Activated T-cell treated with anti-CD3 and anti-CD28 coated beads, Interleukin-2, amount 50 U/mL, for 24 hours (primary cell): ENCODE data around the gene OR9Q1.

ENCODE experiments used
- DNase-seq: peaks from one replicate; pipeline ENCODE4 v3.0.0-alpha.2; 2020
- H3K27ac Mint-ChIP-seq: 2 replicates; pipeline ENCODE4 v1.8.0; 2020; ENCODE audit warnings: mild to moderate bottlenecking, mixed read lengths
- H3K27me3 Mint-ChIP-seq: 2 replicates; pipeline ENCODE4 v1.8.0; 2020; ENCODE audit warnings: mixed read lengths
- H3K36me3 Mint-ChIP-seq: 2 replicates; pipeline ENCODE4 v1.8.0; 2020; ENCODE audit warnings: low read depth, mixed read lengths
- H3K4me1 Mint-ChIP-seq: 2 replicates; pipeline ENCODE4 v1.8.0; 2020; ENCODE audit warnings: low read depth, mixed read lengths
- H3K4me3 Mint-ChIP-seq: 2 replicates; pipeline ENCODE4 v1.8.0; 2020; ENCODE audit warnings: mild to moderate bottlenecking, moderate library complexity, mixed read lengths
- H3K9me3 Mint-ChIP-seq: 2 replicates; pipeline ENCODE4 v1.8.0; 2020; ENCODE audit warnings: mixed read lengths

The OR9Q1 gene

GRCh38 chr11:58004664-58005063 is 19.0 kb upstream of the OR9Q1 start:
- Mint-ChIP-seq H3K27me3 (peaks cover 47% of the 10 kb centered on the region), H3K9me3 (no peaks in the 10 kb centered on the region), H3K4me1 (peaks cover 4% of the 10 kb centered on the region), H3K27ac (no peak overlapping the region), H3K36me3 (no peaks in the 10 kb centered on the region), H3K4me3 (no peak overlapping the region)
- no peak for DNase-seq

DNA sequence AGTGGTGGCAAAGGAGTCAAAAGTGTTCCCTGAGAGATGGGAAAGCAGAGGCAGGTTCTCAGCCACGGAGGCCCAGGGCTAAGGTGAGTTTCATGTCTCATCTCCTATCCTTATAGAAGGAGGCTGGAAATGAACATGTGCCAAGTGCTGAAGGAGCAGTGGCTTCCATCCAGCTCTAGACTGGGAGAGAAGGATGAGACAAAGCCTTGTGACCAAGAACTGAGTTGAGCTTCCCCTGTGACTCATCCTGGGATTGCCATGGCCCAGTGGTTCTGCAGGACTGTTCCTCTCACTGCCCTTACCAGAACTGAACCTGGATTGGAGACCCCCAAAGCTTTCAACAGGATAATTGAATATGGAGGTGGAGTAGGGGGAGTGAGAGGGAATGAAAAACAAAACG is 16.7 kb upstream of the OR9Q1 start:
- H3K4me3 Mint-ChIP-seq: no peak overlapping the region
- peaks cover 31% of the 10 kb centered on the region for H3K27me3 Mint-ChIP-seq
- H3K27ac Mint-ChIP-seq: no peak overlapping the region
- H3K4me1 Mint-ChIP-seq: peaks cover 4% of the 10 kb centered on the region
- no peaks in the 10 kb centered on the region for H3K9me3 Mint-ChIP-seq
- DNase-seq: no peak
- H3K36me3 Mint-ChIP-seq: no peaks in the 10 kb centered on the region

DNA sequence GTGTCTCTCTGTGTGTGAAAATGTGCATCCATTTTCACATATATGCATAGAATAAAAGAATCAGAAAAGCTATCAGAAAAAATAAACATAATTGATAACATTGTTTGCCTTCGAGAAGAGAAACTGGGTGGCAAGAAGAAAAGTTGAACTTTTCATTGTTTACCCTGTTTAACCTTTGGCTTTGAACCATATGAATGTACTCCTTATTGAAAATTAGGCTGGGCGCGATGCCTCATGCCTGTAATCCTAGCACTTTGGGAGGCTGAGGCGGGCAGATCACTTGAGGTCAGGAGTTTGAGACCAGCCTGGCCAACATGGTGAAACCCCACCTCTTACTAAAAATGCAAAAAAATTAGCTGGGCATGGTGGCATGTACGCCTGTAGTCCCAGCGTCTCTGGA is 11.9 kb upstream of the OR9Q1 start:
- no peak overlapping the region for H3K27ac Mint-ChIP-seq
- peaks cover 11% of the 10 kb centered on the region for H3K27me3 Mint-ChIP-seq
- no peak overlapping the region for H3K4me3 Mint-ChIP-seq
- H3K9me3 Mint-ChIP-seq: no peaks in the 10 kb centered on the region
- no peaks in the 10 kb centered on the region for H3K36me3 Mint-ChIP-seq
- DNase-seq: no peak
- H3K4me1 Mint-ChIP-seq: no peaks in the 10 kb centered on the region

DNA sequence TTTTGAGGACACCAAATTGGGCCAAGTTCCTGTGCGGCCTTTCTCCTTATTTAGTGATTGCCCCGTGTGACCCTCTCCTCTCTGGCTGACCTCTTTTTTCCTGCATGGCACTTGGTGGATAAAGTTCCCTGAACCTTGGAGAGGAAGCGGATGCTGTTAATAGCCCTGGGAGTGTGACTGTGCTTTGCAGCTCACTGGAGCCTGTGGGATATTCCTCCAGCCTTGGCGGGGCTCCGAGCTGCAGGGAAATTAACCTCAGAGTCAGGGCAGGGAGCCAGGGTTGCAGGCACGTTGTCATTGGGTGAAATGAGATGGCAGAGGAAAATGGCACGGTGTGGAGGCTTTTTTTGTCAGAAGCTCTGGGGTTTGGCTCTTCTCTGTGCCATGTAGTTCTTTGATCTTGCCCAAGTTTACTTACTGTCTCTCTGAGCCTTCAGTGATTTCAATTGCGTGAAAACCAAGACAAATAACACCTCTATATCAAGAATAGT is 965 bp downstream of the OR9Q1 start:
- H3K4me1 Mint-ChIP-seq: no peaks in the 10 kb centered on the region
- no peaks in the 10 kb centered on the region for H3K9me3 Mint-ChIP-seq
- no peak for DNase-seq
- no peak overlapping the region for H3K27ac Mint-ChIP-seq
- H3K36me3 Mint-ChIP-seq: no peaks in the 10 kb centered on the region
- H3K27me3 Mint-ChIP-seq: peaks cover 9% of the 10 kb centered on the region
- no peak overlapping the region for H3K4me3 Mint-ChIP-seq

DNA sequence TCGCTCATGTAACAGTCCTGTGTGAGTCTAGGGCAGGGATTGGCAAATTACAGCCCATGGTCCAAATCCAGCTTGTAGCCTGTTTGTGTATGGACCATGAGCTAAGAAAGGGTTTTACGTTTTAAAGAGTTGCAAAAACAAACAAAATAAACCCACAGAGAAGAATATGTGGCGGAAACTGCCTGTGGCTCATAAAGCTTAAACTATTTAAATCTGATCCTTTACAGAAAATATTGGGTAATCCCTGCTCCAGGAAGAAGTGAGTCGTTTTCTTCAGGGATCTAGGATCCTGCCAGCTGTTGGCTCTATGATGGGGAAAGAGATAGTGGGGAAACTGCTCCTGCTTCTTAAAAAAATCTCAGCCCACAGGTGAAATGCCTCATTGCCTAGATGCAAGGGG is 3.7 kb downstream of the OR9Q1 start:
- Mint-ChIP-seq H3K9me3 (no peaks in the 10 kb centered on the region), H3K27me3 (peaks cover 20% of the 10 kb centered on the region), H3K36me3 (no peaks in the 10 kb centered on the region), H3K4me1 (no peaks in the 10 kb centered on the region), H3K27ac (no peak overlapping the region), H3K4me3 (no peak overlapping the region)
- no peak for DNase-seq

DNA sequence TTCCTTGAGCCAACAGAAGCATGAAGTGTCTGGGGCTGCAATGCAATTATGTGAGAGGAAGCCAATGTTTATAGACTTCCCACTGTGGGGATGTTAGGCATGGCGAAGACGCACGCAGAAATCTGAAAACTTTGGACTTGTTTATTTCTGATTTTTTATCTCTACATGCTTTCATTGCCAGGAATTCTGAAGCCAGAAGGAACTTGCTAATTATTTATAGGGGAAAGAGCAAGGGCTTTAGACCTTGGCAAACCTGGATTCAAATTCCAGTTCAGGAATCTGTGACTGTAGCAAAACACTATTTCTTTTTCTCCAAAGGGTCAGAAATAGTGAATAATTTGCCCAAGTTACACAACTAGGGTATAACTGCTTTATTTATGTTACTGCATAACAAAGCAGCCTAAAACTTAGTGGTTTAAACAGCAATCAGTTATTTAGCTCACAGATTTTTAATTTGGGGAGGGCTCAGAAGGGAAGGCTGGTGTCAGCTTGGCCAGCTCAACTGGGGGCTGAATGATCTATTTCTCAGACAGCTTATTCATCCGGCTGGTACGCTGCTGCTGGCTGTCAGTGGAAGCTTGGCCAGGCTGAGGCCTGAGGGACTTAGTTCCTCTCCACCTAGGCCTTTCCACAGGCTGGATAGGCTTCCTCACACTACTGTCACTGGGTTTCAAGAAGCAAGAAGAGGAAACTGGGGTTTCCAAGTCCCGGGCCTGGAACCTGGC is 5.2 kb downstream of the OR9Q1 start:
- DNase-seq: no peak
- no peaks in the 10 kb centered on the region for H3K36me3 Mint-ChIP-seq

DNA sequence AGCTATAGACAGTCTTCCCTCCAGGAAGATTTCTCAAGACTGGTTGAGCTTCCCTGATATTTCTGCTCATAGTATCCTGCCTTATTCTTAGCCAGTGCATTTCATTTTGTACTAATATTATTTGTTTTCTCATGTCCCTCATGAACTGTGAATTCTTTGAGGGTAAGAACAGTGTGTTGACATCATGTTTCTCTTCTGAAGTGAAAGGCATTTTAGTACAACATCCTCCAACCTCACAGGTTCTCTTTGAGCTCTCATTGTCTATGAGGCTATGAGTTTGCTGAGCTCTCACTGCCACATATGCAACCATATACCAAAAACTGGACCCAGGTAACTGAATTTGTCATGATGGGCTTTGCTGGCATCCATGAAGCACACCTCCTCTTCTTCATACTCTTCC is 7.0 kb downstream of the OR9Q1 start, which contains the start of gene OR6Q1:
TSS of gene OR6Q1 (plus strand) at position 301 of the 400 bp plus-strand sequence. CDS start at position 301, 0 bp downstream.
- Mint-ChIP-seq H3K36me3 (no peaks in the 10 kb centered on the region), H3K27ac (no peak within 1 kb of the TSS)

More for the DNA sequence above, 5.2 kb downstream of the OR9Q1 start:
- peaks cover 23% of the 10 kb centered on the region for H3K27me3 Mint-ChIP-seq
- H3K4me3 Mint-ChIP-seq: no peak overlapping the region
- H3K4me1 Mint-ChIP-seq: no peaks in the 10 kb centered on the region
- H3K27ac Mint-ChIP-seq: no peak overlapping the region
- peaks cover 2% of the 10 kb centered on the region for H3K9me3 Mint-ChIP-seq

DNA sequence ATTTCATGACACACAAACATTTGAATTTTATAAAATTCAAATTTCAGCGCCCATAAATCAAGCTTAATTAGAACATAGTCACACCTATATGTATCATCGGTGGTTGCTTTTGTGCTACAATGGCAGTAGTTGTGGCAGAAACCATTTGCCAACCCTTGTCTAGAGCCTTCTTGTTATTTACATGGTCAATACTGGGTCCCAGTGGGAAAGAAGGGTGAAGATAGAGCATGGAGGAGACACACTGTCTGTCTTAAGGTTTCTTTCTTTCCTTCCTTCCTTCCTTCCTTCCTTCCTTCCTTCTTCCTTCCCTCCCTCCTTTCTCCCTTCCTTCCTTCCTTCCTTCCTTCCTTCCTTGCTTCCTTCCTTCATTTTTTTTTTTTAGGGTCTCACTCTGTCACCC is 10.8 kb downstream of the OR9Q1 start:
- Mint-ChIP-seq H3K36me3 (no peaks in the 10 kb centered on the region), H3K27ac (no peak overlapping the region), H3K4me1 (no peaks in the 10 kb centered on the region), H3K9me3 (peaks cover 8% of the 10 kb centered on the region), H3K27me3 (peaks cover 14% of the 10 kb centered on the region), H3K4me3 (no peak overlapping the region)
- DNase-seq: no peak

More for the DNA sequence above, 7.0 kb downstream of the OR9Q1 start, which contains the start of gene OR6Q1:
- DNase-seq: no peak
- H3K9me3 Mint-ChIP-seq: peaks cover 2% of the 10 kb centered on the region
- H3K4me1 Mint-ChIP-seq: no peaks in the 10 kb centered on the region
- H3K27me3 Mint-ChIP-seq: peaks cover 18% of the 10 kb centered on the region
- no peak within 1 kb of the TSS for H3K4me3 Mint-ChIP-seq

- Mint-ChIP-seq H3K27ac (no peak overlapping the region), H3K4me1 (no peaks in the 10 kb centered on the region), H3K4me3 (no peak overlapping the region), H3K9me3 (peaks cover 6% of the 10 kb centered on the region), H3K27me3 (peaks cover 9% of the 10 kb centered on the region), H3K36me3 (no peaks in the 10 kb centered on the region)
- no peak for DNase-seq
These were observed 15.9 kb downstream of the OR9Q1 start for GRCh38 chr11:58039589-58039988.

DNA sequence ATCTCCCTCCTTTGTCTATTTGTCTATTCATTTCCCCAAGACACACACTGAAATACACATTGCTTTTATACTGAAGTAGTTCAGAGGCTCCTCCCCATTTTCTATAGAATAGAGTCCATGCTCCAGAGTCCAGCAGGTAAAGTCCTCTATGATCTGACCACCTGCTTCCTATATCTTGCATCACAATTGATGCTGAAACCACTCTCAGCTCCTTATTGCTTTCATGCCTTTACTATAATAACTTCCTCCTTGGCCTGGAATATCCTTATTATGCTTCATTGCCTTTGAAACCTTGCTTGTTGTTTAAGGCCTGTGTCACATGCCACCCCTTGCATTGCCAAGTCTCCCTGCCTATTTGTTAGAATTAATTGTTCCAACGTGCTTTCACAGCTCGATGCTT is 19.7 kb downstream of the OR9Q1 start:
- Mint-ChIP-seq H3K27me3 (peaks cover 25% of the 10 kb centered on the region), H3K4me3 (no peak overlapping the region), H3K36me3 (no peaks in the 10 kb centered on the region), H3K27ac (no peak overlapping the region), H3K9me3 (no peaks in the 10 kb centered on the region), H3K4me1 (no peaks in the 10 kb centered on the region)
- no peak for DNase-seq

- no peaks in the 10 kb centered on the region for H3K4me1 Mint-ChIP-seq
- H3K27ac Mint-ChIP-seq: no peak overlapping the region
- no peak overlapping the region for H3K4me3 Mint-ChIP-seq
- H3K9me3 Mint-ChIP-seq: no peaks in the 10 kb centered on the region
- H3K36me3 Mint-ChIP-seq: no peaks in the 10 kb centered on the region
- no peak for DNase-seq
- peaks cover 22% of the 10 kb centered on the region for H3K27me3 Mint-ChIP-seq
These were observed 22.6 kb downstream of the OR9Q1 start for GRCh38 chr11:58046231-58046630.

- Mint-ChIP-seq H3K9me3 (no peaks in the 10 kb centered on the region), H3K4me3 (no peak overlapping the region), H3K27ac (no peak overlapping the region), H3K36me3 (no peaks in the 10 kb centered on the region), H3K4me1 (no peaks in the 10 kb centered on the region), H3K27me3 (peaks cover 22% of the 10 kb centered on the region)
- no peak for DNase-seq
These were observed 24.1 kb downstream of the OR9Q1 start for GRCh38 chr11:58047818-58048217.

- Mint-ChIP-seq H3K27me3 (peaks cover 7% of the 10 kb centered on the region), H3K9me3 (peaks cover 3% of the 10 kb centered on the region), H3K27ac (no peak overlapping the region), H3K36me3 (no peaks in the 10 kb centered on the region), H3K4me3 (no peak overlapping the region), H3K4me1 (no peaks in the 10 kb centered on the region)
- no peak for DNase-seq
These were observed 32.2 kb downstream of the OR9Q1 start for GRCh38 chr11:58055806-58056401.

GRCh38 chr11:58057481-58057880 is 33.8 kb downstream of the OR9Q1 start:
- Mint-ChIP-seq H3K36me3 (no peaks in the 10 kb centered on the region), H3K27ac (no peak overlapping the region), H3K4me1 (no peaks in the 10 kb centered on the region), H3K4me3 (no peak overlapping the region), H3K9me3 (peaks cover 3% of the 10 kb centered on the region), H3K27me3 (peaks cover 8% of the 10 kb centered on the region)
- DNase-seq: no peak

DNA sequence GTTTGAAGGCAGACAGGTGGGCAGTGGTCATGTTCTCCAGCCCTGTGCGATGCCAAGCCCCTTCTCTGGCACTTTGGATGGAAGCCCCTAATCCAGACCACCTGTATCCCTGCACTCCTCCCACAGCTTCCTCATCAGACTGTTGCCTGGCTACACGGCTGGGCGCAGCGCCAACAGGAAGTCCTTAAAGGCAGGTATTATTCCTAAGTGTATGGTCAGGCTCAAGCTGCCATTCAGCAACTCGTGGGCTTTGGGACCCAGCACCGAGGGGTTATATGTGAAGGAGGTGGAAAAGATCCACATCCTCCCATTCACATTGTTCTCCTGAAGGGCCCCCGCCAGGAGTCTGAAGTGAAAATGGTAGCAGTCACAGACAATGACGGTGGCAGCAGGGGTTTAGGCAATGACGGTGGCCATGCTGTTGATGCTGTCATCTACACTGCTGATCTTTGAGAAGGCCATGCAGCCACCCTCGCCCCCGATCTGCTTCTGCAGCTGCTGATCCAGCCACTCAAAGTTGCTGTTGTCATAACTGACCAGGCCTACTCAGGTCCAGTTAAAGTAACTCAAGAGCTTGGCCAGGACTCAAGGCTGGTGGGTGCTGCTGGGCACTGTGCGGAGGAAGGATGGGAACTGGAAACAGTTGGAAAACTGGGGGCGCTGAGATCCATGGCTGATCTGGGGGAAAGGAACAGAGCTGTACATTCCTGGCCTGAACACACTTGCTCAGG is 34.8 kb downstream of the OR9Q1 start:
- peaks cover 8% of the 10 kb centered on the region for H3K27me3 Mint-ChIP-seq
- H3K9me3 Mint-ChIP-seq: peaks cover 3% of the 10 kb centered on the region
- no peaks in the 10 kb centered on the region for H3K4me1 Mint-ChIP-seq
- H3K27ac Mint-ChIP-seq: no peak overlapping the region
- H3K36me3 Mint-ChIP-seq: no peaks in the 10 kb centered on the region
- no peak for DNase-seq
- no peak overlapping the region for H3K4me3 Mint-ChIP-seq
